CD4-positive, alpha-beta T cell treated with Interleukin-6 for 4 hours (primary cell): ENCODE results near the gene RXFP4.
A peak's percentile ranks its signal among the peaks of the same experiment; 100 is the strongest.
"Not testable (repeated sequence)": the region's sequence is repeated elsewhere in the genome, so short reads cannot be mapped to it uniquely, and the experiment has no call there.

Source experiments
- DNase-seq: peaks from one replicate; pipeline ENCODE4 v3.0.0-alpha.2; 2020; ENCODE audit warnings: mixed read lengths

The RXFP4 gene

GRCh38 chr1:155979597-155980343, 38.3 kb downstream of the RXFP4 start:
- DNase-seq: no peak

- peak; percentile 66 for DNase-seq
Observed at GRCh38 chr1:155981266-155982088, 40.0 kb downstream of the RXFP4 start.

GRCh38 chr1:155982106-155982505, 40.7 kb downstream of the RXFP4 start:
- no peak for DNase-seq

- DNase-seq: no peak
Observed at GRCh38 chr1:155983191-155984024, 42.0 kb downstream of the RXFP4 start.

- no peak for DNase-seq
Observed at GRCh38 chr1:155984341-155984740, 42.9 kb downstream of the RXFP4 start.

GRCh38 chr1:155984903-155985645, 43.6 kb downstream of the RXFP4 start:
- DNase-seq: not testable (repeated sequence)

GRCh38 chr1:155989242-155990004, 48.0 kb downstream of the RXFP4 start:
- DNase-seq: peak; percentile 82

GRCh38 chr1:155990005-155990739, 48.7 kb downstream of the RXFP4 start:
- no peak for DNase-seq
